Activated gamma-delta T cell (primary cell): ENCODE measurements around the gene CENPO.

Experiments
- DNase-seq: peaks from one replicate; lab custom pipeline; 2025; lab: John Stamatoyannopoulos, UW

CENPO gene

DNA sequence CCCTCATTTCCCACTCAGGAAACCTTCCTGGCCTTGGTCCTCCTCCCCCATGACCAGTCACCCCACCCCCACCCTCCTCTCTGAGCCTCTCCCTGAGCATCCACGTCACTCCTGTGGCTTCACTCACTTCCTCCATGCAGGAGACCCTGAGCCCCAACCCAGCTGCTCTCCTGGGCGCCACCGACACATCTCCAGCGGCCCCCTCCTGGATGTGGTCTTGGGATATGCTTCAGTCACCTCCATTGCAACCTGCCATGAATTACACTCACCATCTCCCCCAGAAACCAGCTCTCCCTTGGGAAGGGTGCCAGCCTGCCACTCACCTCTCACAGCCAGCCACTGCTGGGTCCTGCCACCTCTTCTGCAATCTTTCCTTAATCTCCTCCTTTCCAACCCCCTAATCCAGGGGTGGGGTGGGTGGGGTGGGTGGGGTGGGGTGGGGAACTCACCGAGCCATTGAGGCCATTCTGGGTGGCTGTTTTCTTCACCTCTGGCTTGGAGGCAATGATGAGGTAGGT, 44.8 kb downstream of the CENPO start:
- no peak for DNase-seq

GRCh38 chr2:24838541-24838940, 45.3 kb downstream of the CENPO start:
- no peak for DNase-seq

- no peak for DNase-seq
Observed at GRCh38 chr2:24839729-24840128, 46.5 kb downstream of the CENPO start.

DNA sequence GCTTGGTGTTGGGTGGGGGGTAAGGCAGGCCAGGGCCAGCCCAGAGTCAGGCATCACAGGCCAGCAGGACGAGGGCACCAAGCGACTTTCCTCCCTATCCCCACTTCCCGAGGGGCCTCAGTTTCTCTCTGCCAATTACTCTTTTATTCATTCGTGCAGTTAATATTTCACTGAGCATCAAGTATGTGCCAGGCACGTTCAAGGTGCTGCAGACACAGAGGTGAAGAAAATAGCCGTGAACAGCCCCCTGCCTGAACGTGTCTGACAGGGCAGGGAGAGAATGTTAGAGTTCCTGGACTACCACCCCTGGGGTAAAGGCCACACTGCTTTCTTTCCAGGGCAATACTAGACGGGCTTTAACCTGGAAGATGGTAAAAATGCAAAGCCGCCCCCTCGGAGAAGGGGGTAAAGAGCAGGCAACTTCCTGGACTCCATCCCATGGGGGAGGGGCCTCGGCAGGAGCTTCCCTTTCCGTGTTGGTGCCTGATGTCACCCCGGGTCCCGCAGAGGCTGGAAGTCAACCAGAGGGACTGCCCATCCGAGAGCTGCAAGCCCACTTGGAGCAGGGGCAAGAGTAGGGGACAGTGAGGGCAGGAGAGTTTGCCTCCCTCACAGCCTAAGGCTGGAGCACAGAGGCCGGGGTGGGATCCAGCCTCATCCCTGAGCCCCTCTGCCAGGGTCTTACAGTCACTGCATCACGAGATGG, 47.1 kb downstream of the CENPO start:
- no peak for DNase-seq

DNA sequence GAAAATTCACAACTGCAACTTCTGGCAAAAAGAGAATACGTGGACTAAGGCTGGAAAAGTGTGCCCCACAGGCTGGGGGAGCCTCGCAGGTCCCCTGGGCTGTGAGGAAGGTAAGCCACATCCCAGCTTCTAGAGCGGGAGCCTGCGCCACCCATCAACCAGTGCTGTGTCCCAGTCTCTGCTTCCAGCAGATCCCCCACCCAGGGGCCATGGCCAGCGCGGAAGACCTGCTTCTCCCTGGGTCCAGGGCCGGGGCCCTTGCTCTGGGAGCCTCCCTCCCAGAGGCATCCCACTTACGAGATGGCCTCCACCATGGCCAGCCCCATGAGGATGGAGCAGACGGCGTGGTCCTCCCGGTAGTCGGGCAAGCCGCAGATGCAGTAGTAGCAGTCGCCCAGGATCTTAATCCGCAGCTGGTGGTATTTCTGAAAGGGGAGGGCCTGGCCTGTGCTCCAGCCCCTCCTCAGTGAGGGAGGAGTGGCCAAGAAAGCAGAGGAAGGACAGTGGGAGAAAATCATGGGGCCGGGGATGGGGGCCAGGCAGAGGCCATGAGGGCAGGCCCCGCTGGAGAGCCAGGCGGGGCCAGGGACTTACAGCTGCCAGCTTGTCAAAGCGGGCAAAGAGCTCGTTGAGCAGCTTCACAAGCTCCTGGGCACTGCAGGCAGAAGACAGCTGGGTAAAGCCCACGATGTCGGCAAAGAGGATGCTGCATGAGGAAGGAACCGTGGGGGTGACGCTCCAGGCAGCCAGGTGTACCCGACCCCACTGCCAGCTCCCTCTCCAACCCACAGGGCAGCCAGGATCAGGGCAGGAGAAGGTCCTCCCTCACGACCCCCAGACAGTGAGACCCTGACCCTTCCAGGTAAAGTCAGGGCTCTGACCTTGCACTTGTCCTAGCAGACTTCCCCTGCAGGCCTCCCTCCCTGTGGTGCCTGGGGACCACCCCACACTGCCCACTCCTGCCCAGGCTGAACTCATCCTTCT, 48.0 kb downstream of the CENPO start:
- no peak for DNase-seq

GRCh38 chr2:24842081-24843050, 49.1 kb downstream of the CENPO start:
- no peak for DNase-seq

GRCh38 chr2:24843330-24843860, 50.2 kb downstream of the CENPO start:
- no peak for DNase-seq

GRCh38 chr2:24844023-24844685, 50.9 kb downstream of the CENPO start:
- DNase-seq = no peak

DNA sequence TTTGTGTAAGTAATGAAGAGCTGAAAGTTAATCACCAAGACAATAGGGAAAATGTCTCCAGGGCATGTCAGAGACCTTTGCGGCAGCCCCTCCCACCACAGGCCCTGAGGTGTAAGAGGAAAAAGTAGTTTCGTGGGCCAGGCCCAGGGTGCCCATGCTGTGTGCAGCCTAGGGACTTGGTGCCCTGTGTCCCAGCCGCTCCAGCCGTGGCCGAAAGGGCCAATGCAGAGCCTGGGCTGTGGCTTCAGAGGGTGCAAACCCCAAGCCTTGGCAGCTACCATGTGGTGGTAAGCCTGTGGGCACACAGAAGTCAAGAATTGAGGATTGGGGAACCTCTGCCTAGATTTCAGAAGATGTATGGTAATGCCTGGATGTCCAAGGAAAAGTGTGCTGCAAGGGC, 52.5 kb downstream of the CENPO start:
- DNase-seq = no peak

DNA sequence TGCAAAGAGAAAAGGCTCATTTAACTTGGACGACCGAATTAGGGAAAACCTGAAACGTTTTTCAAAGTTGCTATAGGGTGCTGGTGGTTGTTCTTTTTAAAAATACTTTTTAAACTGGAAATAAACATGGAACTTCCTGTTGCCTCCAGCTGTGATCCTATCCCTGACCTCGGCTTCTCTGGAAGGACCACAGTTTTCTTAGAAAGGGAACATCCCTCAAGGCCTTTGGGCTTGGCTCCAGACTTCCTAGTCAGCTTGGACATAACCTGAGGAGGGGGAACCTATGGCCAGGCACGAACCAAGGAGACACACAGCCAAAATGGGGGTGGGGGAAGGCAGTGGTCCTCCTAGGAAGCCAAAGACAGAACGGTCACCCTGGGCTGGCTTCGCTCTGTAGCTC, 57.7 kb downstream of the CENPO start:
- DNase-seq = no peak

DNA sequence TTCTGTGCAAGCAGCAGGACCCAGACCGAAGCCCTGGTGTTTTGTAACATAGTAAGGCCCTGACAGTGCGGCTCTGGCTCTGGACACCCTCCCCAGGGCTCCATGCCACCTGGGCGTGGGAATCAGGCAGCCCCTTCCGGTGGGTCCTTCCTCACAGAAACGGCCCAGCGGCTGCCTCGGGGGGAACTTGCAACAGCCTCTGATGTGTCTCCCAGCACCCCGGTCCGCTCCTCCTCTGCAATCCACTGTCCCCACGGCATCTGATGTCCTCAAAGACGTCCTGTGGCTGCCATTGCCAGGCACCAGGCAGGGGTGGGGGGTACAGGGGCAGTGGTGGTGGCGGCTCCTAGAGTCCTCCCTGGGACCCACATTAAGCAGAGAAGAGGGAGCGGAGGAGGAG, 58.8 kb downstream of the CENPO start:
- no peak for DNase-seq

DNA sequence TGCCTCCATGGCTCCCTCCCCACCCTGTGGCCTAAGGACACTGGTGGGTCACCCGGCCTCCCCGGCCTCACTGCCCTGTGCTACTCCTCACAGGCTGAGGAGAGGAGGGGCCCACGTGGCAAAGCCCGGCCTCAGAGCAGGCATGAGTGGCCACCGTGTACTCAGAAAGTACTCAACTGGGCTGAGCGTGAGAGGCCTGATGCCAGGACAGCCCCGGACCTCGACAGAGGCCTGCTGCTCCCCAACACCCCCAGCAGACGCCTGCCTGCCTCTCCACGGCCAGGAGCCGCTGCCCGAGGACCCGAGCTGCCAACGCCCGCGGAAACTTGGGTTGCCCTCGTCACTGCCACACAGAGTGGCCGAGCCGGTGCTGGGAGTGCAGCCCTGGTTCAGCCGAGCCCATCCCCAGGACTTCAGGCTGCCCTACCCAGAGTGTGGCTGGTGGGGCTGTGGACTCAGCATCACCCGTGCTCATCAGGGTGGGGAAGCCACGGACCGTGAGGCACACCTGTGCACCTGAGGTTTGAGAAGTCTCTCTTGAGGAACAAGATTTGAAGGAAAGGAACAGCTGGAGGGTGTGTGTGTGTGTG, 59.3 kb downstream of the CENPO start:
- DNase-seq = no peak

DNA sequence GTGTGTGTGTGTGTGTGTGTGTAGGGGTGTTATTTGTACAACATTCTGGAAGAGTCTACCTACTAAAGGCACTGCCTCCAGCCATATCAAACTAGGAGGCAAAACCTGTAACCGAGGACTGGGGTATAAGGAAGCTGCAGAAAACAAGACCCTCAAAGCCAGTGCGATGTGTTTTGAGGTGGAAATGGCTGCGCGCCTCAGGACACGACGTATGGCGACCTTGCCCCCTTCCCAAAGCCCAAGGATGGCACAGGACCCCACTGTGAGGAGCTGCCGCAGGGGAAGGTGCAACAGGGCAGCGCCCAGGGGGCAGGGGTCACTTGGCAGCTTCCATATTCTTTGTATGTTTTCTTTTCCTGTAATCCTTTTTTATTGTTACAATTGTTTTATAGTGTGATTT, 59.8 kb downstream of the CENPO start:
- DNase-seq = no peak

- DNase-seq = no peak
Observed at GRCh38 chr2:24853996-24854395, 60.8 kb downstream of the CENPO start.

DNA sequence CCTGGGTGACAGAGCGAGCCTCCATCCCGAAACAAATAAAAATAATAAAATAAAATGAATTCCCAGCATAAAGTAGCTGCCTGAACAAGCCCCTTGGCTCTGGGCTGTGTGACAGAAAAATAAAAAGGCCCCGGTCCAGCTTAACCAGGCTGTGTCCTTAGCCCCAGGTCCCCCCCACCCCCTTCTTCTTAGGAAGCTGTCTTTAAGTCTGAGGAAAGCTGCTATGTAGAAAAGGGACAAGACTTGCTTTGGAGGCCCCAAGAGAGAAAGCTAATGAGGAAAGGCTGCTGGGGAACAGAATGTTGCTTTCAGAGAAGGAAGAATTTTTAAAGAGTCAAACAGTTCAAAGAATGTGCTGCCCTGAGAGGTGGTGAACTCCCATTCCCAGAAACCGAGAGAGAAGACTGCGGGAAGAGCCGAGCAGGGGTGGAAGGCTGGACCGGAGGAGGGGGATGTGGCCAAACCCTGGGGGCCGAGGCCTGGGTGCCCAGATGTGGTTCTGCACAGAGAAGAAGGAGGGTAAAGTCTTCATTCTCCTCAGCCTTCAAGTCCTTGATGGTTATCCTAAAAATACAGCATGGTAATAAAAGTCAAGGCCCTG, 61.9 kb downstream of the CENPO start:
- DNase-seq = no peak

DNA sequence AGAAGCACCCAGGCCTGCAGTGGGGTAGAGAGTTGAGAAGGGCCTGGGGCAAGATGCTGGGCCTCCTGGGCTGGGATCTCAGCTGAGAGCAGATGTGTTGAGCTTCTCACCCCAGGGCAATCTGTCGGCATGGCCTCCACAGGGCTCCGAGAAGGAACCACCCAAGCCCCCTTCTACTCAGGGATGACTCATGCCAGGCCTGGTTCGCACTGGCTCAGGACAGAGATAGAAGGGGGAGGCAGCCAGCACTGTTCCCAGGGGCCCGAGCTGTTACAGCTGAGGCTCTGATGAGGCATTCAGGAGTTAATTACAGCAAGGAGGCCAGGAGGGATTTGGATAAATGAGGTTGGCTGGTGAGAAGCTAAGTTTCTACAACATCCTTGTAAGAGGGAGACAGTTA, 62.5 kb downstream of the CENPO start:
- DNase-seq = no peak

GRCh38 chr2:24856791-24857211, 63.6 kb downstream of the CENPO start:
- DNase-seq = no peak

- no peak for DNase-seq
Observed at GRCh38 chr2:24857746-24858145, 64.5 kb downstream of the CENPO start.

- no peak for DNase-seq
Observed at GRCh38 chr2:24858996-24859395, 65.8 kb downstream of the CENPO start.

GRCh38 chr2:24859968-24860600, 66.9 kb downstream of the CENPO start:
- no peak for DNase-seq
